NOMO-1 (cell line): ENCODE results near the gene SLC18B1.
A peak's percentile ranks its signal among the peaks of the same experiment; 100 is the strongest.

Source experiments
- DNase-seq, 2 experiments: peaks; one replicate each; lab custom pipeline; 2025; ENCODE audit not compliant: unreplicated experiment in 2 of 2; lab: John Stamatoyannopoulos, UW

The SLC18B1 gene

DNA sequence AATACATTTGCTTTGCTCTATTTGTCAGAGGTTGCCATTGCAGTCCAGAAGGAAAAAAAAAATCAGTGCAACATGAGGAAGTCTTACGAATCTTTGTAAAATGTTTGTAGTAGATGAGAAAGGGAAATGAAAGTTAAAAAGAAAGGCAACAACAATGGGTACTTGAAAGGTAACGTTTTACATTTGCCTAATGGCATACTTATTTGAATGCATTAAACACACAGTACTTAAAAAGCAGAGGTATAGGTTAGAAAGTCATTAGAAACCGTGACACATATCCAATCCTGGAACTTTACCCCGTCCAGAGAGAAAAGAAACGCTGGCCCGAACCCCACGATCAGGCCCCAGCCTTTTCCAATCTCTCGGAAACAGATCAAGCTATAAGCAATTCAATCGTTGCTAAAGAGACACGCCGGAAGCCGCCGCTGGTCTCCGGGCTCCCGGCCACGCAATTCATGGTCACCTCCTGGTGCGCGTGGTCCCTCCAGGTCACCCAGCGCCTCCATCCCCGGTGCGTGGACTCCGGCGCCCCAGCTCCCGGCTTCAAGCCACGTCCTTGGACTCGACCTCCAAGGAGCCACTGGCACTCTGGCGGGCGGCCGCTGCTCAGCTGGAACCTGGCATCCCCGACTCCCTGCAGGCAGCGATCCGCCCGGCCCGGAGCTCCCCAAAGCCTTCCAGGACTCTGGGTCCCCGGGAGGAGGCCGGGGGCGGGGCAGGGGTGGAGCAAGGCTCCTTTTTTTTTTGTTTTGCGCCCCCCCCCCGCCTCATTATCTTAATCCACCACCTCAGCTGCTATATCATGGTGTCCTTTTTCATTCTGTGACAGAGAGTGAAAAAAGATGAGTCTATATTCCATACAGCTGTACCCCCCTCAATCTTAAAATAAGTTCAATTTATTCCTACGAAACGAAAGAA lies at the start of gene SLC18B1:
Gene SLC18B1, minus strand, starts transcription at position 687 of the 918 bp plus-strand sequence. Its CDS starts 181 bp downstream, at position 506.
- DNase-seq = peak in 1 of 2 experiments; percentile 37

DNA sequence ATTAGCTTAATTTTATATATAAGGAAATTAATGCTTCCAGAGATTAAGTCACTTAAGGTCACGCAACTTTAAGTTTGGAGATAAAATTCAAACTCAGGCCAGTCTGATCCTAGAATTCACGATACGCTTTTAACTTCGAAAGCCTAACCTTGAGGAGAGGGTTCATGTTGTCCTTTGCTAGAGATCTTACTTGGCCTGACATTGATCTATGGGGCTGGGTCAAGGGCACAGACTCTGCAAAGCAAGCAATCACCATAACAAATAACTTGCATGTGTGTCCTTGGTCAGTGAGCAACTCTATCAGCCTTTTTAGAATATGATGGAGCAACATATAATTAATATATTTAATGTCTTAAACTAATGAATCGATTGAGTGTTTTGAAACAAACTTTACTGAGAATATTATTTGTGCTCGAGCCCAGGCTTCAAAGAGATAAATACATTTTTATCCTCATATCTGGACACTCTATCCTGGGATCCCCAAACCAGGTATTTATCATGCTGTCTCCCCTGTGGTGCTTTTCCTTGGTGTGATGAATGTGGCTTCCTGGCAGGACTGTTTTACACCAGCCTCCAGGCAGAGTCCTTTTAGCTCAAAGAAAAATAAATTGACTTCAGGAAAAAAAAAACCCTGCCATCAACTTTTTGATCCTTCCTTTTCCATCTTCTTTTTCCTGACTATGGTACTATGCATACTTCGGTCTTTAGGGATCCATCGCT lies 45.0 kb upstream of the SLC18B1 start:
- no peak for DNase-seq

DNA sequence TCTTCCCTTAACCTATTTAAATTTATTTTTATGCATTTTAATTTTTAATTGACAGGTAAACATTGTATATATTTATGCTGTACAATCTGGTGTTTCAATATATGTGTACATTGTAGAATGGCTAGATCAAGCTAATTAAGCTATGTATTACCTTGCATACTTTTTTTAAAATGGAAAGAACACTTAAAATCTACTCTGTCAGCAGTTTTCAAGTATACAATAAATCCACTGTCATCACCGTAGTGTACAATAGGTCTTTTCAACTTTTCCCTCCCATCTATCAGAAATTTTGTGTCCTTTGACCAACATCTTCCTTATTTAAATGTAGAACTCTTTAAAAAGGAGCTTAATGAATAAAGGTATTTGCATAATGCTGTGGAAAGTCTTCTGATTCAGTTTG lies 43.5 kb upstream of the SLC18B1 start:
- no peak for DNase-seq

DNA sequence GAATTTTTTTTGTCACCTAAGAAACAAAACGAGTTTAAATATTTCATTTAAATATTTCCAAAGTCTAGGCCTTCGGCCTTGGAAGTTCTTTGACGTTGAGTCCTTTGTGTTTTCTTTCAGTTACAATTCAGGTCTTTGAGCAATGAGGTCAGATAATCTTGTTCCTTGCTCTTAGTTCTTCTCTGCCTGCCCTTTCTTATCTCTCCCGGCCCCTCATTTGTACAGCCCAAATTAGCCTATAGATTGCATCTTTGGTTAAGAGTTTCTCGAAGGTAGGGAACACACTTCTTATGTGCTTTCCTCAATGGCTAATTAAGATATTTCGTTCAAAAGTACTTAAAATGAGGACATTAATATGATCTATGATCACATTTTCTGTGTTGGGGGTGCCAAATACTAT lies 34.5 kb upstream of the SLC18B1 start:
- DNase-seq = no peak

GRCh38 chr6:132830334-132830751 lies 31.9 kb upstream of the SLC18B1 start:
- no peak for DNase-seq

DNA sequence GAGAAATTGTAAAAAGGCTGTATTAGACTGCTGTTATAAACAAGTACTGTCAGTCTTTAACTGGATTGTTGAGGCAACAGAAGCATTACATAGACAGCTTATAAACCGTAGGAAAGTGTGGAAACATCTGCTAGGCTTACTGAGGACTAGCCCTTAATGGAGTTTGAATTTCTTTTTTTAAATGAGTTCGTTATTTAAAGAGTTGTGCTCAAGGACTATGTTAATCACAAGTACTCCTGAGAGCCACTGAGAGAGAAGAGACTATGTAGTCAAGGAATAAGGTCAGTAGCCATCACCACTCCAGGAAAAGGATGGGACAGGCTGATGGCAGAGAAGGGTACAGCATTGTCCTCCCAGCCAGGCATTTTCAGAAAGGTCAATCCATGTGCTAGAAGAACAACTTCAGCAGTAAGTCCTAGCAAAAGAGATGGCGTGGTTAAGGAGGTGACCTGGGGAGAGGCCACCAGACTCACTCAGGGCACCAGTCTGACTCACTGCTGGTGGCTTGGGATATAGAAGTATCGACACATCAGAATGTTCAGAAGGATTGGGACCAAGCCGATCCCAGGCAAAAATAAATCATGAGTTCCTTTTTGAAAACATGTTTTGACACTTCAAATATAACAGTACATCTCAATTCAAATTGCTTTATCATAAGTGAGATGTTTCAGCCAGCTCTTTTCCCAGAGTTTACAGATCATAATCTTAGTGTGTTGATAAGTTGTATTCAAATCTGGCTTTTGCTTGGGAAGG lies 22.4 kb upstream of the SLC18B1 start:
- DNase-seq = no peak

DNA sequence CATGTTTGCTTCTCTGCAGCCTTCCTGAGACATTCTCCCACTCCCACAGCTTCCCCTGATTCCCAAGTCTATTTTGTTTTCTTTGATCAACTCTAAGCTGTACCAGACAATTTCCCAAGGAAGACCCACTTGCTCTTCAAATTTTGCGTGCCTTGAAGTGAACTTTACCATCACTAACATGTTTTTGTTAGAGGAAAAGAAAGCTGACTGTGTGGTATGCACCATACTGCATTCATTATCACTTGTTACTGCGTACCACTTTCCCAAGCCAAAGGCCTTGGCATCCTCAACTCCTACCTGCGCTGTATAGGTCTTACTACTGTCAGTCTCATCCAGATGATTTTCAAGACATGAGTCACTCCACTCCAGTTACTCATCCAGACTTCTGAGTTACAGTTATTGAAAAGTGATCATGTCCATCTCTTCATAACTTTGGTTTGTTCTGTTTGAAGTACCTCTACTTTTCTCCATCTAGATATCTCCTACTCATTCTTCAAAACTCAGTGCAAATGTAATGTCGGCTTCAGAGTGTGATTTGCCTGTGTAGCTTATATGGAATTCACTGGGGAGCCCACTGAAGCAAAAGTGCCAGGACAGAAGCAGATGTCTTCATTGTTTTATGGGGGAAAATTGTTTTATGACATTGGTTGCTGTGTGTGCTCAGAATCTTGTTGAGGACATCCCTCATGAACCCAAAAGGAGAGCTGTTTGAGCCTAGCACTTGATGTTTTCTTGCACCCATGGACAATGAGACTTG lies 21.1 kb upstream of the SLC18B1 start:
- DNase-seq = no peak

- DNase-seq = no peak
These were observed 20.2 kb upstream of the SLC18B1 start for GRCh38 chr6:132818404-132819359.

DNA sequence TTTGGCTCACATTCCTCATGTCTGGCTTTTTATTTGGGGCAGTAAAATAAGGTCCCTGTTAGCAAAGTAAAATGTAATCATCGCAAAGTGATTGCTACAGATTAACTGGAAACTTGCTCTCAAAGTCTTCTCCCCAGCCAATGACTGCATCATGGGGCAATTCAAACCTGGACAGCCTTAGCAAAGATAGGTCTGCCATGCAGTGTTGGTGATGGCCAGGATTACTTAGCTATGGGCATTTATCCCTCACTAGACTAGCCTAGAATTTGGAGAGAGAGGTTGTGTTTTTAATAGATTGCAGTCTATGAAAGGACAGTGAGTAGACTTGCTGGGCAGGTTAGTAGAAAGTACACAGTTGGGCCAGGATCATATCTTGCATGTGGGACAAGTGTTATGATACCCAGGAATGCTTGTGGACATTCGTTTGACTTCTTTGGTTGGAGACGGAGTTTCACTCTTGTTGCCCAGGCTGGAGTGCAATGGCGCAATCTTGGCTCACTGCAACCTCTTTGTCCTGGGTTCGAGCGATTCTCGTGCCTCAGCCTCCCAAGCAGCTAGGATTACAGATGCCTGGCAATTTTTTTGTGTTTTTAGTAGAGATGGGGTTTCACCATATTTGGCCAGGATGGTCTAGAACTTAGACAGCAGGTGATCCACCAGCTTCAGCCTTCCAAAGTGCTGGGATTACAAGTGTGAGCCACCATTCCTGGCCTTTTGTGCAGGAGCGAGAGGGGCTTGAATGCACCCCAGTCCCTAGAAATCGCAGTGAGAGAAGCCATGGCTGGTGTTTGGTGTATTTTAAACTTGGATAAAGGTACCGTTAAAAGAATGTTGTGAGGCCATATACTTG lies 19.3 kb upstream of the SLC18B1 start:
- no peak for DNase-seq

DNA sequence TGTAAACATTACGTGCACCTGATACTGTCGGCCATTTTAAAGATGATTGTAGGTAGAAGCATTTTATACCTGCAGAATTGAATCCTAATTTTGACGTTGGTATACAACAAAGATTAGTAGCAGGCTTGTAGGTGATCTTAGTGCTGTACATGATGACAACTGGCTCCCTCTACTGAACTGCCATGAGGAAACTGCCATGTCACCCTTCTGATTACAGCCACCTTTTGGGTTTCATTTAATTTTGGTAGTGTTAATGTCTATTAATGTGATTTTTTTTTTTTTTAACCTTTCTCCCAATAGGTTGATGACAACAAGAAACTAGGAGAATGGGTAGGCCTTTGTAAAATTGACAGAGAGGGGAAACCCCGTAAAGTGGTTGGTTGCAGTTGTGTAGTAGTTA lies 18.2 kb upstream of the SLC18B1 start:
- DNase-seq = no peak

GRCh38 chr6:132814716-132815570 lies 16.5 kb upstream of the SLC18B1 start:
- no peak for DNase-seq

DNA sequence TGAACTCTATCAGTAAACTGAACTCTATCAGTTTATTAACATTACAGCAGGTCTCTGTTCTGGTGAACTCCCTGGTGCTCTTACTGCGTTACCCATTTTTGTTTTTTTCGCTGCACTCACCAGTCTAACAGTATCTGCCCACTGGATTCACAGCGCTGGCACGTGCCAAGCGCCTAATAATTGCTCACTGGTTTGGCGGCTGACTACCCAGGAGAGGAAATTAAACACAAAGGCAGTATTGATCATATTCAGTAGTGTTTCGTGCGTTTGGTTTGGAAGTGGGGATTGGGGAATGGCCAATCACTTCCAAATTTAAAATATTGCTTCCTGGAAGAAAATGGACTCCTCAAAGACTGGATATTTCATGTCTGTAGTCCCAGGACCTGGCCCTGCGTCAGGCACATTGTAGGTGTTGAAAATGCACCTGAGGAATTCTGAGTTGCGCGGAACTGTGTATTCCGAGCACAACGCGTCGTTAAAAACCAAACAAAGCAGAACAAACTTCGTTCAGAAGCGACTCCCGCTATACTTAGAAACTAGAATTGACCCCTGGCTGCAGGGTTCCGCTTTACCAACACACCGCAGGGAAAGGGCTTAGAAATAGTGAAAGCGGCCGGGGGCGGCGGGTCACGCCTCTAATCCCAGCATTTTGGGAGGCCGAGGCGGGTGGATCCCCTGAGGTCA lies 14.9 kb upstream of the SLC18B1 start:
- DNase-seq = peak; percentile 59

GRCh38 chr6:132812756-132813172 lies 14.3 kb upstream of the SLC18B1 start:
- no peak for DNase-seq

- no peak for DNase-seq
These were observed 13.9 kb upstream of the SLC18B1 start for GRCh38 chr6:132812255-132812732.

DNA sequence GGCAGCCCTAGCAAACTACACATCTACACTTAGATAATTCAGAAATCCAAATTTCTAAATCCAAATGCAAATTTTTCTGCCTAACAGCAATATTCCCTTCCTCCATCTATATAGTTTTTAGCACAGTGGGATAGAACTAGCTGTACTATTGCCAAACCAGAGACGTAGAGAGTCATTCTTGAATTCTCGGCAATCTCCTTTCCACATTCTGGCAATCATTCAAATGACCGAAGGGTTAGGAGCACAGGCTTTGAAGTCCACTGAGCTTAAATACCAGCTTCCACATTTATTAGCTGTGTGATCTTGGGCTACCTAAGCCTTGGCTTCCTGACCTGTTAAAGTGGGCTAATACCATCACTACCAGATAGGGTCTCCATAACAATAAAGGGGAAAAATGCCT lies 12.8 kb upstream of the SLC18B1 start:
- DNase-seq = no peak

DNA sequence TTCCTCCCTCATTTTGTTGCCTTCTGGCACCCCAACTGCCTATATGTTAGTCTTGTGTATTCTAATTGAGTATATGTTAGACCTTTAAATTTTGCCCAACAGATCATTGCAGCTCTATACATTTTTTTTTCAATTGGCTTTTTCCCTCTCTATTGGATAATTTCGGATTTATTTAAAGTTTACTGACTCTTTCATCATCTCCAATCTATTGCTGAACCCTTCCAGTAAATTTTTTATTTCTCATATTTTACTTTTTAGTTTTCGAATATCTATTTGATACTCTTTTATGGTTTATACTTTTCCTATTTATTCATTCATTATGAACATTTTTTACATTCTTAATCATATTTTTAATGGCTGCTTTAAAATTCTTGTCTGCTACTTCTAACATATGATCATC lies 7.1 kb upstream of the SLC18B1 start:
- DNase-seq = no peak

DNA sequence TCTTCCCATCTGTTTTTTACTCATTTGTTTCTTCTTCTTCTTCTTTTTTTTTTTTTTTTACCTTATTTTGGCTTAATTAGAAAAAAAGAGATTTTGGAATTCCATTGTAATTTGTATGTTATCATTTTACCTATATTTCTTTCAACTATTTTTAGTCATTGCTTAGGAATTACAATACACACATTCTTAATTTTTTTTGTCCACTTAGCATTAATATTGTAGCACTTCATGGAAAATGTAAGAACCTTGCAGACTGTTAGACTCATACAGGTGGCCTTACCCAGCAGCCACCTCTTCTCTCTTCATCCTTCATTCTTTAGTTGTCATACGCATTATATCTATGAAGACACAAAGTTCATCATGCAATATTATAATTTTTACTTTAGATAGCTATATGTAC lies 5.8 kb upstream of the SLC18B1 start:
- no peak for DNase-seq
